Activated CD8-positive, alpha-beta memory T cell treated with anti-CD3 and anti-CD28 coated beads, Interleukin-2, amount 10 ng/mL, durations not matched to agents 7 days and 5 days (primary cell): ENCODE results near the gene FGD6. TPM values are rescaled to one million over a fixed set of nuclear protein-coding genes. Genes with fewer than 3 reads are reported as not detected.

Experiments
- ATAC-seq: fragments of 150-1000 bp; cut with Tn5 transposase; one replicate; pipeline ENCODE4 v1.10.0; 2021; ENCODE audit warnings: moderate library complexity
- CTCF ChIA-PET: fragments of 350-600 bp; sonication (Branson Sonifier 250); formaldehyde crosslinking; loops from one replicate; lab custom pipeline; 2021; ENCODE audit warnings: antibody characterized with exemption; lab: Charles Lee
- DNase-seq: peaks from one replicate; pipeline ENCODE4 v3.0.0-alpha.2; 2020
- H3K27ac Mint-ChIP-seq: one replicate; pipeline ENCODE4 v1.8.0; 2021; ENCODE audit warnings: mild to moderate bottlenecking, mixed read lengths
- H3K27me3 Mint-ChIP-seq: one replicate; pipeline ENCODE4 v1.8.0; 2021; ENCODE audit warnings: mixed read lengths
- H3K36me3 Mint-ChIP-seq: one replicate; pipeline ENCODE4 v1.8.0; 2021; ENCODE audit warnings: mild to moderate bottlenecking, mixed read lengths
- H3K4me1 Mint-ChIP-seq: one replicate; pipeline ENCODE4 v1.8.0; 2021; ENCODE audit warnings: mixed read lengths
- H3K4me3 Mint-ChIP-seq: one replicate; pipeline ENCODE4 v1.8.0; 2021; ENCODE audit warnings: mild to moderate bottlenecking, moderate library complexity, mixed read lengths
- H3K9me3 Mint-ChIP-seq: one replicate; pipeline ENCODE4 v1.8.0; 2022; ENCODE audit warnings: low read depth, mixed read lengths
- total RNA-seq, 2 experiments: library from RNA; stranded (reverse); gene quantifications; one replicate each; pipeline ENCODE4 v1.2.3, GENCODE V29; 2021

Gene FGD6
- total RNA-seq, 2 experiments from 2014 or later = 0.56 to 0.91 TPM

DNA sequence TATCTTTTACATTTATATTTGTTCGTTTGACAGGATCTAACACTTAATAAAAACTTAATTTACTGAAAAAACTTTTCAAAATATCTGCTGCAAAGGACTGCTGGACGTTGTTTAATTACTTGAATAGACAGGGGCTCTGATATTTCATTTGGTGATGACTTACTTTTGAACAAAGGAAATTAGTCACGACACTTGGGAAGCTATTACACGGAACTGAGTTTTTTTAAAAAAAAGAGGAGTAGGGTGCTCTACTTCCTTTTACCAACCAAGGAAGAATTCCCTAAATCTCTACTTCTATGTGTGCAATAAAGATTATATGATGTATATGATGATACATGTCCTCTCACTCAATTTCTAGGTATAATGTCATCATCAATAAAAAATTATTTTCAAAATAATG lies 4.7 kb downstream of the FGD6 start:
- Mint-ChIP-seq H3K4me3 (no peak overlapping the region), H3K4me1 (peaks cover 8% of the 10 kb centered on the region)
- CTCF ChIA-PET = interaction anchor here (2.2 to 3.2 kb wide), 2 partner anchors 140 to 322 kb away, joined by 6 to 10 read pairs; partner anchors contain the start of gene NR2C1

DNA sequence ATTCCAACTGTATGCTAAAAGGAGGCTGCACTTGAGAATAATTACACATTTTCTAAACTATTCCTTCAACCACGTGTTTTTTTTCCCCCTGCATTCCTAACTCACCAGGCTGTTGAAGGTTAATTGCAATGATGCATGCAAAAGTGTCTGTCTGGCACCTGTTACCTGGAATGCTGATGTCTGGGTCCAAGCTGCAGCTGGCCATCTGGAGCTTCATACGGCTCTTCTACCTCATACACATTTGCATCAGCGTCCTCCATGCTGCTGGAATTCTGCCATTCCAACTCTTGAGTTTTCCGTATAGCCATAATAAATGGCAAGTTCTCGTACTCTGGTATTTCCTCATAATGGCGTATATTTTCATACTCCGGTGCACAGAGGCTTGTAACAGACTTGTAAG lies 8.6 kb downstream of the FGD6 start:
- Mint-ChIP-seq H3K27ac (no peak overlapping the region), H3K27me3 (peaks cover 10% of the 10 kb centered on the region), H3K36me3 (no peaks in the 10 kb centered on the region), H3K4me1 (no peaks in the 10 kb centered on the region), H3K4me3 (no peak overlapping the region), H3K9me3 (no peaks in the 10 kb centered on the region)
- CTCF ChIA-PET = interaction anchor here (0.9 to 1.4 kb wide), 2 partner anchors 8 to 92 kb away, joined by 3 to 4 read pairs; partner anchors contain the start of genes FGD6 and VEZT
- DNase-seq (no peak), ATAC-seq (no peak)

More for the DNA sequence above, 4.7 kb downstream of the FGD6 start:
- Mint-ChIP-seq H3K36me3 (peaks cover under 1% of the 10 kb centered on the region), H3K9me3 (no peaks in the 10 kb centered on the region), H3K27ac (no peak overlapping the region), H3K27me3 (peaks cover 16% of the 10 kb centered on the region)
- DNase-seq (no peak), ATAC-seq (no peak)

DNA sequence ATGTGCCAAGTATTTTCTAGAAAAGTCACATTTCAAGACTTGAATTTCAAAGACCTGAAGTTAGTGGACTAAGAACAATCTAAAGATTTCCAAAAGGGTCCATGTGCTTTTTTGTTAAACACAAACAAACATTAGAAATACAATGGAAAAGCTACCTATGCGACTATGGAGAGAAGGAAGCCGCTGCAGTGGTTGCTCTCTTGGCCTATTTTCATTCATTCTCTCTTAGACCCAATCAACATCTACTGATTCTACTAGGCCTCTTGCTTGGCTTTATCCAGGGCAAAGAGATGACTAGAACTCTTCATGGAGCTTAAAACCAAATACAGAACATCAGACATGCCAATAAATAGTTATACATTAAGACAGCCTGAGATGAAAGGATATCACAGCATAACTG lies 9.9 kb downstream of the FGD6 start:
- no peak for ATAC-seq
- no peak for DNase-seq
- Mint-ChIP-seq H3K9me3 (no peaks in the 10 kb centered on the region), H3K27me3 (peaks cover 10% of the 10 kb centered on the region), H3K36me3 (no peaks in the 10 kb centered on the region), H3K27ac (no peak overlapping the region), H3K4me1 (no peaks in the 10 kb centered on the region), H3K4me3 (no peak overlapping the region)
- CTCF ChIA-PET = no interaction called here

DNA sequence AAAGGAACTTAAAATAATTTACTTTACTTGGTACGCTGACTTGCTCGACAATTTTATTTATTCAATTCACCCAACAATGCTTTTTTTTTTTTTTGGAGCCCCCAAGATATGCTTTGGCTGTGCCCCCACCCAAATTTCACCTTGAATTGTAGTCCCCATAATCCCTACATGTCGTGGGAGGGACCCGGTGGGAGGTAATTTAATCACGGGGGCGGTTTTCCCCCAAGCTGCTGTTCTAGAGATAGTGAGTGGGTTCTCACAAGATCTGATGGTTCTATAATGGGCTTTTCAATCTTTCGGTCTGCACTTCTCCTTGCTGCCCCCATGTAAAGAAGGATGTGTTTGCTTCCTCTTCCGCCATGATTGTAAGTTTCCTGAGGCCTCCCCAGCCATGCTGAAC lies 10.4 kb downstream of the FGD6 start:
- Mint-ChIP-seq H3K27me3 (peaks cover 10% of the 10 kb centered on the region), H3K27ac (no peak overlapping the region), H3K4me1 (no peaks in the 10 kb centered on the region), H3K4me3 (no peak overlapping the region), H3K36me3 (no peaks in the 10 kb centered on the region), H3K9me3 (no peaks in the 10 kb centered on the region)
- ATAC-seq (no peak), DNase-seq (no peak)
- CTCF ChIA-PET = no interaction called here

DNA sequence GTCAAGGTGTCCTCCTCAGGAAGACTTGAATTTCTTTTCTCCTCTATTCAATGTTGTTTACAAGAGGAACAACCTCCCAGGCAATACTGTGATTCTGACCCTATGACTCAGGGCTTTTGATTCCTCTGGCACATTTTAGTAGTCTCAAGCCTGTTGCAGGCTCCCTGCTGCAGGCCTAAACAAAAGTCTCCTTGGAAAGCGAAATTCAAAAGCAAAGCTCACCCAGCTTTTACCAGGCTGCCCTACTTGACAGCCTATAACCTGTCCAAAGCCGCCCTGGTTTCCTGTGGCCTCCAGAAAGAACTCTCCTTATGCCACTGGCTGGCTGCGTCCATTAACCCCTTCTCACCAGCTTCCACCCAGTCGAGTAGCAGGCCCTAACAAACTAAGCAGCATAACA lies 11.6 kb downstream of the FGD6 start:
- no peak for DNase-seq
- H3K9me3 Mint-ChIP-seq = no peaks in the 10 kb centered on the region
- H3K4me1 Mint-ChIP-seq = no peaks in the 10 kb centered on the region
- no peak for ATAC-seq
- no peak overlapping the region for H3K4me3 Mint-ChIP-seq
- H3K27me3 Mint-ChIP-seq = peaks cover 7% of the 10 kb centered on the region
- H3K27ac Mint-ChIP-seq = no peak overlapping the region
- H3K36me3 Mint-ChIP-seq = no peaks in the 10 kb centered on the region
- CTCF ChIA-PET = no interaction called here

DNA sequence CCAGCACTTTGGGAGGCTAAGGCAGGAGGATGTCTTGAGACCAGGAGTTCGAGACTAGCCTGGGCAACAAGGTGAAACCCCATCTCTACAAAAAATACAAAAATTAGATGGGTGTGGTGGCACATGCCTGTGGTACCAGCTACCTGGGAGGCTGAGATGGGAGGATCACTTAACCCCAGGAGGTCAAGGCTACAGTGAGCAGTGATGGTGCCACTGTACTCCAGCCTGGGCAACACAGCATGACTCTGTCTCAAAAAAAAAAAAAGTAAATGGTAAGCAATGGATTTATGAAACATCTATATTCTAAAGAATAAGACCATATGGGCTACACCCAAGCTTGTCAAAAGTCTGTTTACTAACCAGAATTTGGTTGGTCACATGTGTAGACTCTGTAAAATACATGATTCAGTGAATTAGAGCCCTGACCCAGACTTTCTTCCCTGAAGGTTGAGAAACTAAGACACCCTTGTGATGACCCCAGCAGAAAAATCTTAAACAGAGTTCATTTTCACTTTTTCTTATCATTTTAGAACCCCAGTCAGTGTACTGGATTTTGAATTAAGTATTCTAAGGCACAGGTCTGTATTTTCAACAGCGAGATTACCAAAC lies 12.1 kb downstream of the FGD6 start:
- Mint-ChIP-seq H3K4me1 (no peaks in the 10 kb centered on the region), H3K36me3 (no peaks in the 10 kb centered on the region), H3K9me3 (no peaks in the 10 kb centered on the region), H3K27ac (no peak overlapping the region), H3K27me3 (peaks cover 3% of the 10 kb centered on the region), H3K4me3 (no peak overlapping the region)
- DNase-seq = no peak
- CTCF ChIA-PET = no interaction called here
- no peak for ATAC-seq

DNA sequence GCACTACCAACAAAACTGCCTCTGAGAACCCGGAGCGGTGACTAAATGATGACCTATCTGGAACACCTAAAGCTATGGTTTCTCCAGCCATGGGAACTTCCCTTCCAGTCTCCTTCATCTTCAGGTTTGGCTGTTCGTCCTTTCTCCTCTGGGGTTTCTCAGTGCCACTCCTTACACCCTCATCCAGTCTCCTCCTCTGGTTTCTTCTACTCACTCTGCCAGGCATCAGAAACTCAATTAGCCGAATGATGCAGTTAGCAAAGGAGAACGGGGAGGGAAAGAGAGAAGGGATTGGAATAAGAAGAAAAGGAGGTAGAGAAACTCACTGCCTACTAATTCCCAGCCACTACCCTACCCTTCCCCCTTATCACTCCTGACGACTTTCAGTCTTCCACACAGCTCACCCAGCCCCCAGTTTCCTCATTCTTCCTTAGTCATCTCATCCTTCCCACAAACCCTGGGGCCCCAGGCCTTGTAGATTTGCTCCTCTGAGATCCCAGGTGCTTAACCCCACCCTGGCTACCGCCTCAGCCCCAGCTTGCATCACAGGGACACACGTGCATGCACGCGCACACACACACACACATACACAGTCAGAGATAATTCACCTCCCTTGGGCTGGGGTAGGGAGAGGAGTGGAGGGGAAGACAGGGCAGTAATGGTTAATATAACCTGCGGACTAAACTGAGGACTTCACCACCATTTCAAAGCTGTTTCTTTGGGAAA lies 13.0 kb downstream of the FGD6 start:
- Mint-ChIP-seq H3K27me3 (no peaks in the 10 kb centered on the region), H3K36me3 (no peaks in the 10 kb centered on the region), H3K9me3 (no peaks in the 10 kb centered on the region), H3K4me3 (no peak overlapping the region), H3K4me1 (no peaks in the 10 kb centered on the region), H3K27ac (no peak overlapping the region)
- CTCF ChIA-PET = no interaction called here
- ATAC-seq (no peak), DNase-seq (no peak)

DNA sequence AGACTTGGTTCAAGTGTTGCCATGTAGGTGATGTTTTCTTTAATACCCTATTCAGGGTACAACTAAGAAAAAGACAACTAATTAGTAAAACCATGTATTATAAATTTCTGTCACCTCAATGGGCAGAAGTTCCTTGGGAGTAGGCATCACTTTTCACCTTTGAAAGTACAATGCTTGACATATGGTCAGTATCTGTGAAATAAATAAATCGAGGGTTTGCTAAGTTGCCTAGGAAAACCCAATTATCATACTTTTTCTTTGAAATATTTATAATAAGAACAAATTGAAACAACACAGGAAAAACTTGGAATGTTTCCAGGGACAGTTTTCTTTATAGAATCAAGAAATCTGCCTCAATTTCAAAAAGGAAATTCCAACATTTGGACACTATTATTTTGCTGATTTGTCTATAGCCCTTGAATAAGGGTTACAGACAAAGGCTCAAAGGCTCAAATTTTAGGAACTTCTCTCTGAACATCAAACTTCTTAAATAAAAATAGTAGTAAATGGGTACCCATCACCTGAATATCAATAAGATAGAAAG lies 13.7 kb downstream of the FGD6 start:
- DNase-seq = no peak
- Mint-ChIP-seq H3K4me1 (no peaks in the 10 kb centered on the region), H3K27me3 (no peaks in the 10 kb centered on the region), H3K36me3 (no peaks in the 10 kb centered on the region), H3K4me3 (no peak overlapping the region), H3K27ac (no peak overlapping the region), H3K9me3 (no peaks in the 10 kb centered on the region)
- no peak for ATAC-seq
- CTCF ChIA-PET = no interaction called here

DNA sequence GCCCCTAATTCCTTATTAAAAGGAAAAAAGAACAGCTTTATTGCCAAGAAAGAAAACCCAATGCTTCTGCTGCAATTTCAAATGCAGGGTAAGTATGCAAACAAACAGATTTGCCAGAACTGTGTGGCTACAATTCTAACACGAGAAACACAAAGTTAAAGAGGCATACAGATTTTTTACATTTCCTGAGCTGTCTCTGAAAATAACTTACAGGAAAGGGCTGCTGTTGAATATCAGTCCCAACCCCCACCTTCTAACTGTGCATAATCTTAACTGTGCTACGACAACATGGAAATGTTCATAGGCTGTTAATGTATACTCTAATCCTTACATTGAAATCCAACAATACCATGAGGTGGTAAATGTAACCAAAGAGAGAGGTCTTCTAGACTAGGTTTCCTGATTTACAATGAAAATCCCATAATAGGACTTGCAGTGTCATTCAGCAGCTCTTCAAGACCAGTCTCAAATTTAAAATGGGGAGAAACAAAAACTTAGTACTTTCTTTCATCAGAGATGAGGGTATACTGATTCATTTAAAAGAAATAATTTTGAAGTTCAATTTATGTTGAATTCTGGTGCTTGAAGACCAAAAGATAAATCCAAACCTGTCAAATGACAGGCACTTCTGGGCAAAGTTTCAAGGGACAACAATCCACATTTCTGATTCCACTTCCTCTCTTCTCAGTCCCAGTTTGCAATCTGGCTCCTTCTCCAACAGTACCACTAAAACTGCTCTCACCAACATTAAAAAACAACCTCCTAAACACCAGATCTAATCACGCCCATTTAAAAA lies 14.4 kb downstream of the FGD6 start:
- Mint-ChIP-seq H3K36me3 (no peaks in the 10 kb centered on the region), H3K27ac (no peak overlapping the region), H3K4me3 (no peak overlapping the region), H3K4me1 (no peaks in the 10 kb centered on the region), H3K27me3 (no peaks in the 10 kb centered on the region), H3K9me3 (no peaks in the 10 kb centered on the region)
- CTCF ChIA-PET = no interaction called here
- ATAC-seq (no peak), DNase-seq (no peak)

DNA sequence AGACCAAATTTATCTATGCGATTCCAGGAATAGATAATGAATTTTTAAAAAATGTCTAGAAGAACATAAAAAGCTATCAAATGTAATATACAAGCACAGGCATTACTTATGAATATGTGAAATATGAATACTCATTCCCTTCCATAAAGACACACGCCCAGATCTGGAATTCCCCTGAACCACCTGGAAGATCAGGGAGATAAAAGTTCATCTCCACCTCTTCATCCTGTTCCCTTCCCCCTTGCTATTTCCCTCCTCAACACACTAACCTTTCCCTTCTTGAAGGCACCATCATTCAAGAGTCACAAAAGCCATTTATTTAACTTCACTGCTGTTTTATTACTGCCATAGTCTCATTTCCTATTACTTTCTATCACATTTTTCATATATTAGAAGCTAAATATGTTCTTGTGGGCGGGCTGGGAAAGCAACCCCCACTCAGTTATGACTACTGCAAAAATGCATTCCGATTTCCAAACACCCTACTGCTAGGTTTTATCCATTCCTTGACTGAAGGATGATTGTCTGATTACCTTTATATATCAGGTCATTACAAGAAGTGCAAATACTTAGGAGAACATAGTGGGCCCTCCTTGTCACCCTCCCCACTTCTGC lies 16.1 kb downstream of the FGD6 start:
- no peak overlapping the region for H3K4me3 Mint-ChIP-seq
- H3K27me3 Mint-ChIP-seq = no peaks in the 10 kb centered on the region
- no peaks in the 10 kb centered on the region for H3K4me1 Mint-ChIP-seq
- CTCF ChIA-PET = interaction anchor here (1.5 kb wide), 1 partner anchor 13 kb away, joined by 3 read pairs; no protein-coding TSS in a partner anchor
- ATAC-seq (no peak), DNase-seq (no peak)
- H3K27ac Mint-ChIP-seq = no peak overlapping the region
- no peaks in the 10 kb centered on the region for H3K9me3 Mint-ChIP-seq
- no peaks in the 10 kb centered on the region for H3K36me3 Mint-ChIP-seq

DNA sequence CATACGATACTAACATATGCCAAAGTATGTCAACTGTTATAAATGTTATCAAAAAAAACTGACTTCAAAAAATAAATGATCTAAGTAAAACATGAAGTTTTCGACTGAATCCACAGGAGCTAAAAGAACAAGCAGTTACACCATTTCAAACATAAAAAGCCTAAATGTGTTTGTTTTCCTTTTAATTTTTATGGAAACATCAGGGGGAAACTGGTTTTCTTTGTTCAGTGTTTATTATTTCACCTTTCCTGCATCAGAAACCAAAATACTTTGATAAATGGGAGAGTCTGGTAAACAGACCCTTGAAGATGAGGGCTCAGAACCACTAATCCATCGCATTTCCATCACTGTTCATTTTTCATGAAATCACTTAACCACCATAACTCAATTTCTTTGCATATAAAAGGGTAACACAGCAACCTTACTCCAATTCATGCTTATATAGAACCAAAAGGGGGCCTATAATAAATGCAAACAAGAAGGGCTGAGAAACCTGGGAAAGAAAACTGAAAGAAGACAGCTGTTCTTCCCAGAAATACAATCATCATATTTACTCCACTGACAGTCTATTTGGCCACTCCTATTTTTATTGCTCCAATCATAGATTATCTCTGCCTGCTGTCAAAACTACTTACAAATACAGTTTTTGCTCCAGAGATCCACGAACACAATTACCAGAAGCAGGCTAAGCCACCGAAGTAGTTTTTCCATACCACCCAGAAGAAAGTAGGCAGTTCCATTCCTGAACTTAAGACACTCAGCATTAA lies 17.0 kb downstream of the FGD6 start:
- Mint-ChIP-seq H3K27me3 (no peaks in the 10 kb centered on the region), H3K9me3 (no peaks in the 10 kb centered on the region), H3K27ac (no peak overlapping the region), H3K36me3 (no peaks in the 10 kb centered on the region), H3K4me1 (no peaks in the 10 kb centered on the region), H3K4me3 (no peak overlapping the region)
- DNase-seq (no peak), ATAC-seq (no peak)
- CTCF ChIA-PET = interaction anchor here (0.7 to 1.5 kb wide), 2 partner anchors 13 to 16 kb away, joined by 3 read pairs; no protein-coding TSS in a partner anchor

DNA sequence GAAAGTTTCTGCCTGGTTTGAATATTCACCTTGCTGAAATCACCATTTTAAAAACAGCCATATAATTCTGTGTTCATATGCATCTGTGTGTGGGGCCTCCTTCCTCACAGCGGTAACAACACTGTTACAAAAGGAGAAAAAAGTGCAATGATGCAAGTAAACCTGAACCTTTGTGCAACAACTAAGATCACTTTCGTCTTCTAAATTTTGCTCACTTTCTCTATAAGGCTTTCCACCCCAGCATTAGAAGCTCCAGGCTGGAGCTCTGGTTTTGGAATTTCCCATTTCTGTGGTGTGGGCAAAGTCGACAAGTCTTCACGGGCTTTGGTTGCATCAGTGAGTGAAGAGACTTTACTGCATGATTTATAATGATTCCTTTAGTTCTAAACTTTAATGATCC lies 18.4 kb downstream of the FGD6 start:
- H3K36me3 Mint-ChIP-seq = no peaks in the 10 kb centered on the region
- no peaks in the 10 kb centered on the region for H3K4me1 Mint-ChIP-seq
- H3K27me3 Mint-ChIP-seq = no peaks in the 10 kb centered on the region
- no peaks in the 10 kb centered on the region for H3K9me3 Mint-ChIP-seq
- DNase-seq (no peak), ATAC-seq (no peak)
- H3K27ac Mint-ChIP-seq = no peak overlapping the region
- CTCF ChIA-PET = no interaction called here
- no peak overlapping the region for H3K4me3 Mint-ChIP-seq
